Measurements from ENCODE around the gene DLEC1.

DNA sequence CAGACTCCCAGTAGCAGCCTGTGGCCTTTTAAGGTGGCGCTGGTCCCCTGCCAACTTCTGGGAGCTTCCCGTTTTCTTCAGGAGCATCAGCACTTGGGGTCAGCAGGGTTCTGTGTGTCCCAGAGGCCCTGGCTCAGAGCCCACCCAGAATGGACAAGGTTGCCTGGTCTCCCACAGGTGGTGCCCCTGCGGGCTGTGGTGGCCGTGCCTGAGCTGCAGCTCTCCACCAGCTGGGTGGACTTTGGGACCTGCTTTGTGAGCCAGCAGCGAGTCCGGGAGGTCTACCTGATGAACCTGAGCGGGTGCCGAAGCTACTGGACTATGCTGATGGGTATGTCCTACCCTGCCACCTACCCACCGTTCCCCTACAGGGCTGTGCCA lies 82.4 kb downstream of the DLEC1 start:
- TF ChIP-seq POLR2A (IDR thresholded peaks at IDR 0.05; ENCODE audit: low read depth, low read length) (no peak), TAF1 (IDR thresholded peaks at IDR 0.05; ENCODE audit: low read depth, low read length) (no peak)
